NCI-H510A (cell line): Measurements from ENCODE around the gene TMPRSS4.

Experiments
- DNase-seq: peaks from one replicate; lab custom pipeline; 2025; lab: John Stamatoyannopoulos, UW

TMPRSS4 gene

DNA sequence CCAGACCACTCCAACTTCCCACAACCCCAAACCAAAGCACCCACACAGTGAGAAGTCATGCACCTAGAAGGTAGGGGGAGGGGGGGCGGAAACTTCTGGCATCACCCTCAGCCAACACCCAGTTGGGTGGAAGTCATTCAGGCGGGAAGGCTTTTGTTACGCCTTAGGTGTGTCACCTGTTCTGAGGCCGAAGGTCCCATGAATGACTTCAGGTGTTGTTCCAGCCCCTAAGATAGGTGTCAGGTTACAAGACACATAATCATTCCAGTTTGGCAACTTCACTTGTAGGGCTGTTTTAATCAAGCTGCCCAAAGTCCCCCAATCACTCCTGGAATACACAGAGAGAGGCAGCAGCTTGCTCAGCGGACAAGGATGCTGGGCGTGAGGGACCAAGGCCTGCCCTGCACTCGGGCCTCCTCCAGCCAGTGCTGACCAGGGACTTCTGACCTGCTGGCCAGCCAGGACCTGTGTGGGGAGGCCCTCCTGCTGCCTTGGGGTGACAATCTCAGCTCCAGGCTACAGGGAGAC, at the start of gene TMPRSS4:
TMPRSS4 (plus strand) TSS at position 325 of the 528 bp plus-strand sequence. CDS start 225 bp downstream, outside the sequence.
- peak; percentile 92 for DNase-seq

DNA sequence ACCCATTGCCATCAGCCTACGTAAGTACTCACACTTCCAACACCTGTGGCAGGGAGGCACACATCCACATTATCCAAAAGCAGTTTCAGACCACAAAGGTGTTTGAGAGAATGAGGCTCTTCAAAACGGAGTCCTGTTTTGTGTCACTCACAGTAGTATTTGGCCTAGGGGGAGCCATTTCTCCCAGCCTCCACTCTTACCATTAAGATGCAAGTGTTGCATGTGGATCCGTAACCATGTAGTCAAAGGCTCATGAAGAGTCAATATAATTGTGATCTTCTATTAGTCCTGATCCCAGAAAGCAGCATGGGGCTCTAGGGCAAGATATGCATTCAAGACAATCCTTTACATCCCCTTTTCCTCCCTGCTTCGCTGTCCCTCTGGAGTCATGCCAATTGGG, 49.2 kb upstream of the TMPRSS4 start:
- DNase-seq: no peak

GRCh38 chr11:118028626-118029025, 48.3 kb upstream of the TMPRSS4 start:
- no peak for DNase-seq

GRCh38 chr11:118033443-118033842, 43.4 kb upstream of the TMPRSS4 start:
- no peak for DNase-seq

- no peak for DNase-seq
Observed at GRCh38 chr11:118042141-118042540, 34.7 kb upstream of the TMPRSS4 start.

GRCh38 chr11:118042796-118043195, 34.1 kb upstream of the TMPRSS4 start:
- no peak for DNase-seq

DNA sequence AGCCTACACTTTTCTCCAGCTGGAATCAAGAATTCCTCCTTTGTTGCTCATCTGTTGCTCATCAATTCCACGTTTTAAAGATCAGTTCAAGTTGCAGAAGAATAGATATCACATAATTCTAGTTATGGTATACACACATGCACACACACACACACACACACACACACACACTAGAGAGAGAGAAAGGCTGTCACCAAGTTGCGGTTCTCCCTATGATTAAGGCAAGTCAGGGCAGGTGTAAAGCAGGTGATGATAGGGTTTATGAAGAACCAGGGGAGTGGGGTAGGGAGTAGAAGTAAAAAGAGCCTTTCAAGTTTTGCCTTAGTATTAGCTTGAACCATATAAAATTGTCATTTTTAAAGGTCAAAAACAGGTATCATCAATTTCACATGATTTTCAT, 31.7 kb upstream of the TMPRSS4 start:
- DNase-seq: peak; percentile 36

DNA sequence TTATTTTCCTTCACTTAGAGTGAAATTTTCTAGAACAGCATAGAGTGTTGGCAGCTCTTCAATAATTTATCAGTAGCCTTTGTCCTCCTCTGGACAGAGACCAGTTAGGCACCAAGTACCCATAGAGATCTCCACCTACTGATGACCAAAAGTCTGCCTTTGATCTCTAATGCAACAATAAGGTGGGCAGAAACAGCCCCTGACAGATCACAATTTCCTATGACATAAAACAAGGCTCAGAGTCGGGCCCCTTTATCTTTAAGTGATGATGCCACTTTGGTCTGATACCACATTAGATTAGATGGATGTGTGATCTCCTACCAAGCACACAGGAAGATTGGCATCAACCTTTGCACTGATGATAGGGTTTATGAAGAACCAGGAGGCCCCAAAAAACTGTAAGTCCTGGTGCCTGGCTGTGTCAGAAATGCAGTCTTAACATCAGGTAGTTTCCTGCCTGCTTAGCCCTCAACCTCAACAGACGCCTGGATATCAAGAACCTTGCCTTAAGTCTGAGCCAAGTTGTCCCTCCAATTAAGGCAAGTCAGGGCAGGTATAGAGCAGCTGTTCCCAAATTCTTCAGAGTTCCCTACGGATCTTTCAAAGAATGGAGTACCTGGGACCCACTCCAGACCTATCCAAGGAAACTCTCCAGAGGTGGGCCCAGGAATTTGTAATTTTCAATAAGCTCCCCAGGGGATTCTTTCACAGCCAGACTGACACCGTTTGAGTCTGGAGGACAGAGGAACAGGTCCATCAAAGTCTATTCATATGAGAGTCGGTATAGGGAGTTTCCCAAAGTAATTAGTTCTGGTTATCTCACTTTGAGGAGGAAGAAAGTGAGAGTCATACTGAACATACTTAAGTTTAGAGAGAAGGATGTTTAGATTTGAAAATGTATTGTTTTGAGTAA, 30.6 kb upstream of the TMPRSS4 start:
- no peak for DNase-seq

- no peak for DNase-seq
Observed at GRCh38 chr11:118046964-118047700, 29.7 kb upstream of the TMPRSS4 start.

- DNase-seq: no peak
Observed at GRCh38 chr11:118047749-118048148, 29.1 kb upstream of the TMPRSS4 start.

GRCh38 chr11:118048472-118049370, 28.2 kb upstream of the TMPRSS4 start:
- no peak for DNase-seq

GRCh38 chr11:118049771-118050170, 27.1 kb upstream of the TMPRSS4 start:
- DNase-seq: no peak

- no peak for DNase-seq
Observed at GRCh38 chr11:118050208-118050891, 26.5 kb upstream of the TMPRSS4 start.

DNA sequence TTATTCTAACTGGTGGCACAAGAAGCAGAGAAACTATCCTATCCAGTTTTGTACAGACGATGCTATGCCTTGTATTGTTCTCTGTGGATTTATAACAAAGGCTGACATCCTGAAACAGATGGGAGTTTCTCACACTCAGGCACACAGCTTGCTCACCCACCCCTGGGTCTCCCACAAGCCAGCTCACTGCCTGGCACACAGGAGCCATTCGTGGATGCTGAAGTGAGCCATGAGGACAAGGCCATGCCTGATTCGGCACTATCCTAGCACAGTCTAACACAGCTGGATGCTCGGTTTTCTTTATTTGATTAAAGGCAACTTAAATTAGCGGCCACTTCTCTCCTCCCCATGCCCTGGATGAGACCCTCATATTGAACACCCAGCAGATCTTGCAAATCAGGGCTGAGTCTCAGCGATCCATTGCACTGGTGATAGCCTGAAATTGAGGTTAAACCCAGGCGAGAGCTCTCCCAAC, 25.7 kb upstream of the TMPRSS4 start:
- no peak for DNase-seq

GRCh38 chr11:118051611-118052461, 25.0 kb upstream of the TMPRSS4 start:
- DNase-seq: no peak

DNA sequence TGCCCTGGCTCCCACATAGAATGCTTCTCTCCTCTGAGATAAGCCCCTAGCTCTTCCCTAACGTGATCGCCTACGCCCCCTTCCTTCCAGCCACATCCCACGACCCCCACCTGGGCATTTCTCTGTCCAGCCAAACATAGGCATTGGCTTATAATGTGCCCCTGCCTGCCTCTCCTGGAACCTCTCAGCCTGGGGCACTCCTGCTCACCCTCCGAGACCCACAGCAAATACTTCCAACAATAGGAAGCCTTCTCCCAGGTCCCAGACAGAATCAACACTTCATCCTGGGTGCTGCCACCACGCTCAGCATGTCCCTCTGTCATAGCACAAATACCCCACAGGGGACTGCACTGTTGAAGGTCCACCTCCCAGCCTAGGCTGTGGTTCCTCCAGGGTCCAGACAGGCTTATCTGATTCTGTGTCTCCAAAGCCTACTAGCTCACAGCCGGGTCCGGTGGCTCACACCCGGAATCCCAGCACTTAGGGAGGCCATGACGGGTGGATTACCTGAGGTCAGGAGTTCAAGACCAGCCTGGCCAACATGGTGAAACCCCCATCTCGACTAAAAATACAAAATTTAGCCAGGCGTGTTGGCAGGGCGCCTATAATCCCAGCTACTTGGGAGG, 24.2 kb upstream of the TMPRSS4 start:
- DNase-seq: no peak

GRCh38 chr11:118054712-118055640, 21.9 kb upstream of the TMPRSS4 start:
- DNase-seq: no peak

DNA sequence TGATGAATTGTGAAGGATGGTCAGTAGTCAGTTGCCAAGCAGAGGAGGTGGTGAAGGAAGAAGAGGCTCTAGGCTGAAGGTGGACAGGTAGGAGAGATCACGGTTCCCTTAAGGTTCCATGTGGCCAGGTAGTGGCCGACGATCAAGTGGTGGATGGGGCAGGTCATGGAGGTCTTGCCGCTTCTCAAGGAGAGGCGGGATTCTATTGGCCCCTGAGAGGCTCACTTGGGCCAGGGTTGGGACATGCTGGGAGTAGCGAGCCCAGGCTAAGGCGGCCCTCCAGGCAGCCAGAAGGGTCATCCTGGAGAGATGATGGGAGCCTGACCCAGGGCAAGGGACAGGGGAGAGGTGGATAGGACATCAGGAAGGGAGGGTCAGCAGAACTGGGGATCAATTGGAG, 20.9 kb upstream of the TMPRSS4 start:
- no peak for DNase-seq

- no peak for DNase-seq
Observed at GRCh38 chr11:118056806-118057205, 20.1 kb upstream of the TMPRSS4 start.
